Muscle layer of colon (tissue), 2 donors: ENCODE results near the gene THOC7.

ENCODE experiments used
- H3K27ac ChIP-seq: one replicate; pipeline ENCODE4 v1.7.0; 2013; ENCODE audit warnings: low read depth, mild to moderate bottlenecking, low read length, moderate library complexity
- H3K27me3 ChIP-seq, 2 donors: one replicate each; pipeline ENCODE4 v1.7.0; 2013; ENCODE audit warnings: low read length in 2 of 2, mild to moderate bottlenecking in 2 of 2; ENCODE audit not compliant: insufficient read depth in 2 of 2, control insufficient read depth in 1 of 2
- H3K36me3 ChIP-seq: one replicate; pipeline ENCODE4 v1.7.0; 2013; ENCODE audit warnings: mild to moderate bottlenecking, low read length; ENCODE audit not compliant: insufficient read depth
- H3K4me1 ChIP-seq: one replicate; pipeline ENCODE4 v1.7.0; 2013; ENCODE audit warnings: mild to moderate bottlenecking, low read length; ENCODE audit not compliant: insufficient read depth
- H3K4me3 ChIP-seq, 2 donors: one replicate each; pipeline ENCODE4 v1.7.0; 2013; ENCODE audit warnings: low read length in 2 of 2, low read depth in 1 of 2, mild to moderate bottlenecking in 1 of 2, moderate library complexity in 1 of 2
- H3K9ac ChIP-seq: one replicate; pipeline ENCODE4 v1.7.0; 2013; ENCODE audit warnings: low read length
- H3K9me3 ChIP-seq: one replicate; pipeline ENCODE4 v1.7.0; 2013; ENCODE audit warnings: mild to moderate bottlenecking, low read length
- donor health status: abdominal sarcoma.
- donor health status: Adenocarcinoma of cecum.

The THOC7 gene

DNA sequence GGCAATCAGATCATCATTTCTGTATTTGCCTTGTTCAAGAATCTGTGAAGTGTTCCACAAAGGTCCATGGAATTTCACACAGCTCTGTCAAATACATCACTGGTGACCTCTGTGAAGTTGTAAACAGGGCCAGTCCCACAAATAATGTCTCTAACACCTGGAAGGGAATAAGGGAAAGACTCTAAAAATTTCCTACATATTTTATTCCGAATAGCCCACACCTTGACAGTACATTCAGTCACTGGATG, 44.5 kb downstream of the THOC7 start, which contains the start of gene C3orf49:
Gene C3orf49 (plus strand): TSS at position 149 of the 248 bp plus-strand sequence. CDS start 173 bp downstream, outside the sequence.
- Histone ChIP-seq H3K4me3 (no peak within 1 kb of the TSS), H3K9ac (no peak within 1 kb of the TSS)

DNA sequence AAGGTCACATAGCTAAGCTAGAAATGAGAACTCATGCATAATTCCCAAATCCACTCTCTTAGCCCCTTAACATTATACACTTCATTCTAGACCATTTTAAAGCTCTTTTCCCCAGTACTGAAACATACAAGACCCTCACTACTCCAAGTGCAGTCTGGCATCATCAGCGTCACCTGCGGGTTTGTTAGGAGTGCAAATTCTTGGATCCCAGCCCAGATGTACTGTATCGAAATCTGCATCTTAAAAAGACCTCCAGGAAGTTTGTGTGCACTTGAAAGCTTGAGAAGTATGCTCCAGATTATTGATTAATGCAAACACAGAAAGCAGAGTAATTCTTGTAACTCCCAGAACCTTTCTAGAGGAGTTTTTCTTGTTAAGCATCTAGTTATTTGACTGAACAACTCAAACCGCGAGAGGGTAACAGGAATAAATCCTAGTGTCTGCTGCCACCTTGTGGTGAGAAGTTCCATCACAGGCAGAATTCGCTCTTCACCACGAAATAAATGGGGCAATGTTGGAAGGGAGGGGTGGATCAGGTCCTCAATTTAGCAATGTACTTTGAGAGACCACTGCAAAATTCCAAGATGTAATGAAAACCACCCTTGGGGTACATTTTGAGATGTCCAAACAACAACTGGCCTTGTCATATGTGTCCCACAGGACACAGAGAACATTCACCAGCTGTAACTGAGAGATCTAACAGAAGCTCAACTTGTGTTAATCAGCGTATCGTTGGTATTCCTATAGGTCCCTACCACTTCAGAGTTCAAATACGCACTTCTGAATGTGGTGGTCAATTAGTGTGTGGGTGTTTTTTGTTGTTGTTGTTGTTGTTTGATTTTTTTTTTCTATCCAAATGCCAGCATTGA, 45.1 kb downstream of the THOC7 start:
- Histone ChIP-seq H3K9ac (no peak overlapping the region), H3K9me3 (no peaks in the 10 kb centered on the region), H3K4me3 (no peak overlapping the region), H3K36me3 (no peaks in the 10 kb centered on the region), H3K27ac (no peak overlapping the region), H3K27me3 (no peaks in the 10 kb centered on the region), H3K4me1 (no peaks in the 10 kb centered on the region)

More for the DNA sequence above, 44.5 kb downstream of the THOC7 start, which contains the start of gene C3orf49:
- no peak within 1 kb of the TSS for H3K27ac ChIP-seq
- no peaks in the 10 kb centered on the region for H3K4me1 ChIP-seq
- no peaks in the 10 kb centered on the region for H3K36me3 ChIP-seq
- no peaks in the 10 kb centered on the region for H3K27me3 ChIP-seq
- no peaks in the 10 kb centered on the region for H3K9me3 ChIP-seq

DNA sequence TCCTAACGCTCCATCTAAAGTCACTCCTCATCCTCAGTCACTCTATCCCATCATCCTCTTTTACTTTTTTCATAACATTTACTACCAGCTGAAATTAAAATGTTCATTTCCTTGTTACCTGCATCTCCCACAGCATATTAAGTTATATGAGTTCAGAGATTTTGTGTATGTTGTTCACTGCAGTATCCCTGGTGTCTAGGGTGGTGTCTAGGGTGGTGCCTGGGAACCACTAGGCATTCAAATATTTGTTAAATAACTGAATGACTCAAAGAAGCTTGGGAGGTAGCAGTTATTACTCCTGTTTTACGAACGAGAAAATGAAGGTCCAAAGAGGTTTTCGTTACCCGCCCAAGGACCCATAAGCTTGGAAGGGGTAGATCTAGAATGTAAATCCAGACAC, 46.4 kb downstream of the THOC7 start:
- H3K27me3 ChIP-seq = no peaks in the 10 kb centered on the region
- no peak overlapping the region for H3K4me3 ChIP-seq
- no peak overlapping the region for H3K9ac ChIP-seq
- no peaks in the 10 kb centered on the region for H3K36me3 ChIP-seq
- H3K9me3 ChIP-seq = no peaks in the 10 kb centered on the region
- no peak overlapping the region for H3K27ac ChIP-seq
- H3K4me1 ChIP-seq = no peaks in the 10 kb centered on the region

DNA sequence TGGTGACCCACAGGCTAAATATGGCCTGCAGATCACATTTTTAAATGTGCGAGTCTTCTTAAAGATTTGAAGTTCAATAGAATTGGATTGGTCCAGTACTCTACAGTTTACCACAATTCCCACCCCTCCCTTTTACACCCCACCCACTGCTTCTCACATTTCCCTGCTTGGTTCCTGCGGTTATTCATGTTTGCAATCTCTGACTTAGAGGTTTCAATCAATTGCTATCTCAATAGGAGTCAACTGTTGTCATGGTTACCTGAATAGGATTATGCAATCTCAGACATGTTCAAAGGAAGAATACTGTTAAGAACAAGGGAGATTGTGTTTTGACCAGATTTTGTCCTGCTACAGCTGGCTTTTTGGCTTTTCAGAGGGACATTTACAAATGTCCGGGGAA, 49.4 kb downstream of the THOC7 start:
- Histone ChIP-seq H3K9ac (no peak overlapping the region), H3K9me3 (no peaks in the 10 kb centered on the region), H3K4me3 (no peak overlapping the region), H3K36me3 (no peaks in the 10 kb centered on the region), H3K27me3 (no peaks in the 10 kb centered on the region), H3K27ac (no peak overlapping the region), H3K4me1 (no peaks in the 10 kb centered on the region)

DNA sequence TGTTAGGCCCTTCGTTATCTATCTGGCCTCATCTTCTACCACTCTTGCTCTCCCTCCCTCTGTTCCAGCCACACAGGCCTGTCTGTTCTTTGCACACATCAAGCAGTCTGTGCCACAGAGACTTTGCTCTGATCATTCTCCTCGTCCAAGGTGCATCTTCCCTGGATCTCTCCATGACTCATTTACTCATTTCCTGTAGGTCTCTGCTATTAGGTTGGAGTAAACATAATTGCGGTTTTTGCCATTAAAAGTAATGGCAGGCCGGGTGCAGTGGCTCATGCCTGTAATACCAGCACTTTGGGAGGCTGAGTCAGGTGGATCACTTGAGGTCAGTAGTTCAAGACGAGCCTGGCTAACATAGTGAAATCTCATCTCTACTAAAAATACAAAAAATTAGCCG, 54.0 kb downstream of the THOC7 start:
- H3K4me3 ChIP-seq = no peak overlapping the region
- H3K9me3 ChIP-seq = no peaks in the 10 kb centered on the region
- no peaks in the 10 kb centered on the region for H3K27me3 ChIP-seq
- H3K27ac ChIP-seq = no peak overlapping the region
- H3K4me1 ChIP-seq = no peaks in the 10 kb centered on the region
- no peak overlapping the region for H3K9ac ChIP-seq
- no peaks in the 10 kb centered on the region for H3K36me3 ChIP-seq

DNA sequence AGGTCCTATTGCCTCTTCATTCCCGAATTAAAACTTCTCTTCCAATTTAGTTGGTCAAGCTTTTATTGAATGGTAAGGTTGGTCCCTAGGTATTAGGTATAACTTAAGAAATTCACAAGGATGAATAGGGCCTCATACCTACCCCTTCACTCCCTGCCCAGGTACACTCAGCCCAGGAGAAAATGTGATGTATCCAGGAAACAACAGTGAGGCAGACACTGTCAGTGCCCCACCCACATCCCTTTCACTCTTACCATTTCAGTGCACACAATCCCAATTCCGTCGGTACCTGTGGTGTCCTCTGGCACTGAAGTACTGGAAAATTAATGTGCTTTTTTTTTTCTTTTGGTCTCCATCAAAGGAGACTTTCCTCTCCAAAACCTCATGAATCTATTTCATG, 55.0 kb downstream of the THOC7 start:
- Histone ChIP-seq H3K27ac (no peak overlapping the region), H3K36me3 (no peaks in the 10 kb centered on the region)

DNA sequence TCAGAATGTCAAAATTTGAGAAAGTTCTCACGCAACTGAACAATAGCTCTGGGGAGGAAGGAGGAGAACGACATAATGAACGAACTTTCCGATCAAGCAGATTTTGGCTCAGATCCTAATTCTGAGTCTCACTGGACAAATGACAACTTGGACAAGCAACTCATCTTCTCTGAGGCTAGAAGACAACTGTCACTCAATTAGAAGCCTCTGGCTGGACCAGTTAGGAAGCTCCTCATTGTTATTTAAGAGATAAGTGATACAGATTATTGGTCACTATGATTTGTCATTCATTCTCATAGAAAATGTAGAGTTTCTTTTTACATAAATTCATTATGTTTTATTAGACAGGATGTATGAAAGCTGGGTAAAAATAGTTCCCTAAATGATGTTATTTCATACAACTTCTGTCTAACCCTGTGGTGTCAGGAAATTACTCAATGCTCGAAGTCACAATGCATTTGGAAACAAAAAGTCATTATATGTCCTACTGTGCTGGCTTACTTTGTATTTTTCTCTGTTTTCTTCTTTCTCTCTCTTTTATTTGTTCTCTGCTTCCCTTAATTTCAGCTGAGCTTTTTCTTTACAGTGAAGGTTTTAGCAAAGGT, 55.5 kb downstream of the THOC7 start:
- no peaks in the 10 kb centered on the region for H3K9me3 ChIP-seq
- no peak overlapping the region for H3K4me3 ChIP-seq
- no peaks in the 10 kb centered on the region for H3K27me3 ChIP-seq
- no peak overlapping the region for H3K9ac ChIP-seq
- H3K36me3 ChIP-seq = no peaks in the 10 kb centered on the region
- no peaks in the 10 kb centered on the region for H3K4me1 ChIP-seq
- H3K27ac ChIP-seq = no peak overlapping the region

More for the DNA sequence above, 55.0 kb downstream of the THOC7 start:
- no peaks in the 10 kb centered on the region for H3K27me3 ChIP-seq
- H3K4me1 ChIP-seq = no peaks in the 10 kb centered on the region
- no peaks in the 10 kb centered on the region for H3K9me3 ChIP-seq
- no peak overlapping the region for H3K4me3 ChIP-seq
- no peak overlapping the region for H3K9ac ChIP-seq

DNA sequence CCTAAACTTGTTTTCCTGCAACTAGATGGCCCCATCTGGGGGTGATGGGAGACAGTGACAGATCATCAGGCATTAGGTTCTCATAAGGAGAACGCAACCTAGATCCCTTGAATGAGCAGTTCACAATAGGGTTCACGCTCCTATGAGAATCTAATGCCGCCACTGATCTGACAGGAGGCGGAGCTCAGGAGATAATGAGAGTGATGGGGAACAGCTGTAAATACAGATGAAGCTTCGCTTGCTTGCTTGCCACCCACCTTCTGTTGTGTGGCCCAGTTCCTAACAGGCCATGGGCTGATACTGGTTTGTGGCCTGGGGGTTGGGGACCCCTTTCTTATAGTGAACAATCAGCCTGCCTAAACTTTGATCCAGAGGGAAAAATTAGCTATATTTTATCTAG, 59.7 kb downstream of the THOC7 start:
- Histone ChIP-seq H3K9me3 (no peaks in the 10 kb centered on the region), H3K27ac (no peak overlapping the region), H3K27me3 (no peaks in the 10 kb centered on the region), H3K4me3 (no peak overlapping the region), H3K36me3 (no peaks in the 10 kb centered on the region), H3K4me1 (no peaks in the 10 kb centered on the region), H3K9ac (no peak overlapping the region)

DNA sequence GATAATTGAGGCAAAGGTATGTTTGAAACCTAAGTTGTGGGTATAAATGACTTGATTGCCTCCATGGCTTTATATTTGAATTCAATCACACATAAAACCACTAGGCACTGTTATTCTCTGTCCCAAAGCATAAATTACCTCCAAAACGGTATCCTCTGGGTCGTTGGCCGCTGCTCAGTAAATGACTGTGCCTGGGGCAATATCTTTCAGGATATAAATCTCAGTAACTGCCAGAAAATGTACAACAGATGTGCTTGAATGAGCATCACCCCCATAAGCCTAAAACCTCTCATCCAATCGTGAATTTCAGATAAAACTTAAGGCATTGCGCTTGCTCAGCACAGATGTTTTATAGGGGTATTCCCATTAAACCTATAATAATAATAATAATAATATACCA, 63.5 kb downstream of the THOC7 start:
- Histone ChIP-seq H3K9ac (no peak overlapping the region), H3K27ac (no peak overlapping the region), H3K36me3 (no peaks in the 10 kb centered on the region), H3K9me3 (no peaks in the 10 kb centered on the region), H3K4me1 (no peaks in the 10 kb centered on the region), H3K4me3 (no peak overlapping the region), H3K27me3 (no peaks in the 10 kb centered on the region)

DNA sequence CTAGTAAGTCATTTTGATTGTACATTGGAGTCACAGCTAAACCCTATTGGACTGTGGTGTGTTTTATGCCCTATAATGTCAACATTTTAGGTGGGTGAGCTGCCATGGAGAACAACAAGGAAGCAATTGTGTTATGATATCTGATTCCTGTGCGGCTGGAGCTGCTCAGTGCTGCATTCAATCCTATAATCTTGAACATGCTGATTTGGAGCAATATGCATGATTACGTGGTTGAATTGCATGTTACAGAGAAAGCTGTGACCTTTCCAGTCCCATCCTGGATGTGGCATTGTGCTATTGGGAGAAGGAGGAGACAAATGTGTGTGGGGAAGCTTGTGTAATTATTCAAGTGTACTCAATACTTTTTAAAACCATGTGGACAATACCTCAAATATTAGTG, 64.7 kb downstream of the THOC7 start:
- no peak overlapping the region for H3K9ac ChIP-seq
- no peak overlapping the region for H3K4me3 ChIP-seq
- no peaks in the 10 kb centered on the region for H3K36me3 ChIP-seq
- no peaks in the 10 kb centered on the region for H3K27me3 ChIP-seq
- H3K4me1 ChIP-seq = no peaks in the 10 kb centered on the region
- no peaks in the 10 kb centered on the region for H3K9me3 ChIP-seq
- no peak overlapping the region for H3K27ac ChIP-seq

DNA sequence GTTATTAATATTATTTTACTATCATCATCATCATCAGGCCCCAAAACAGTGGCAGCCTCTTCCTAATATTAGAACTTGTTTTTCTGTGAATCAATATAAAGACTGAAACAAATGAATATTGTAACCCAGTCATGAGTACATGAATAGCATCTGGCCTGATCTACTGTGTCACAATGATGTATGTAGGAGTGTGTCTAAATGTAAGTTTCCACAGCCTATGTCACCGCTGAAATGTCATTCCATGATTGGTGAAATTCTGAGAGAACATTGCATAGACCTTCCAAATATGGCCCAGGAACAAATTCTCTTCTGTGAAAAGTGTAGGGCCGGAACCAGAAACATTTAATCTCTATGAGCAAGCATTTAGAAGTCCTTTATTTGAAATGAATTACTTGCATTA, 65.1 kb downstream of the THOC7 start:
- H3K9me3 ChIP-seq = no peaks in the 10 kb centered on the region
- no peak overlapping the region for H3K4me3 ChIP-seq
- H3K27me3 ChIP-seq = no peaks in the 10 kb centered on the region
- no peak overlapping the region for H3K9ac ChIP-seq
- H3K4me1 ChIP-seq = no peaks in the 10 kb centered on the region
- H3K36me3 ChIP-seq = no peaks in the 10 kb centered on the region
- no peak overlapping the region for H3K27ac ChIP-seq

DNA sequence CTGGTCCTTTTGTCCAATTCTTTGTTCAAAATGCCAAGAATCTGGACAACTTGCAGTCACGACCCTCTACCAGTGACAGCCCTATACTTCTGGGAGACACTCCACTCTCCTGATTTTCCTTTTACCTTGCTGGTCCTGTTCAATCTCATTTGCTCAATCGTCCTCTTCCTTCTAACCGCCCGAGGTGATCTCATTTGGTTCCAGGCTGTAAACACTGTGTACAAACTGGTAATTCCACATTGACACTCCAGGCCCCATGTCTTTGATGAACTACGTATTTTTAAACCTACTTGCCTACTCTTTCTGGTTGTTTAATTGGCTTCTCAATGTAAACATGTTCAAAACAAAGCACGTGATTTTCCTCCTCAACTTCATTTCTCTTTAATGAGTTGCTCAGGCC, 68.2 kb downstream of the THOC7 start:
- no peaks in the 10 kb centered on the region for H3K36me3 ChIP-seq

More for the DNA sequence above, 68.2 kb downstream of the THOC7 start:
- Histone ChIP-seq H3K9me3 (no peaks in the 10 kb centered on the region), H3K27me3 (no peaks in the 10 kb centered on the region), H3K4me3 (no peak overlapping the region), H3K9ac (no peak overlapping the region), H3K27ac (no peak overlapping the region), H3K4me1 (no peaks in the 10 kb centered on the region)
